22Rv1 (cell line): ENCODE data around the gene NR4A3.

Experiments used
- CTCF ChIP-seq: fragments of 450-650 bp; IDR thresholded peaks from 2 replicates; pipeline ENCODE4 v1.5.1; 2017; ENCODE audit warnings: mild to moderate bottlenecking
- ZFX ChIP-seq: fragments of 450-650 bp; IDR thresholded peaks from 2 replicates; pipeline ENCODE4 v1.6.1; 2017; ENCODE audit warnings: antibody characterized with exemption, borderline replicate concordance

GRCh38 chr9:99903393-99903792, 81.7 kb downstream of the NR4A3 start:
- TF ChIP-seq CTCF (no peak), ZFX (no peak)
